Large intestine (tissue), 3 donors: Measurements from ENCODE around the gene ADGRA1. TPM values are rescaled to one million over a fixed set of nuclear protein-coding genes. Genes with fewer than 3 reads are reported as not detected.

ENCODE experiments used
- DNase-seq, 2 donors: peaks; one replicate each; pipeline versions ENCODE4 v3.0.0 to v3.0.0-alpha.2; 2013
- H3K27ac ChIP-seq: one replicate; pipeline ENCODE4 v1.5.1; 2013; ENCODE audit warnings: low read length
- H3K27me3 ChIP-seq: 2 replicates; pipeline ENCODE4 v1.6.1; 2013; ENCODE audit warnings: low read length; ENCODE audit not compliant: control insufficient read depth, insufficient read depth
- H3K36me3 ChIP-seq: 2 replicates; pipeline ENCODE4 v1.6.1; 2013; ENCODE audit warnings: low read length; ENCODE audit not compliant: control insufficient read depth, insufficient read depth
- H3K4me1 ChIP-seq: one replicate; pipeline ENCODE4 v1.6.1; 2013; ENCODE audit warnings: low read length; ENCODE audit not compliant: control insufficient read depth, insufficient read depth
- H3K4me3 ChIP-seq: one replicate; pipeline ENCODE4 v1.5.1; 2013; ENCODE audit warnings: low read length
- H3K9me3 ChIP-seq: one replicate; pipeline ENCODE4 v1.6.1; 2013; ENCODE audit warnings: mild to moderate bottlenecking, low read depth, low read length, moderate library complexity; ENCODE audit not compliant: control insufficient read depth
- WGBS: methylation state at CpG from one replicate; pipeline ENCODE4 v1.1.5; 2013; ENCODE audit warnings: low lambda C conversion rate; ENCODE audit not compliant: insufficient coverage; 5-methylcytosine and 5-hydroxymethylcytosine counted together
- polyA plus RNA-seq: library from polyadenylated mRNA; unstranded; fragments of 120-200 nt; gene quantifications from one replicate; pipeline ENCODE4 v1.2.1, GENCODE V29; 2013

Gene ADGRA1
- polyA plus RNA-seq, 1 donor: 0.40 TPM

DNA sequence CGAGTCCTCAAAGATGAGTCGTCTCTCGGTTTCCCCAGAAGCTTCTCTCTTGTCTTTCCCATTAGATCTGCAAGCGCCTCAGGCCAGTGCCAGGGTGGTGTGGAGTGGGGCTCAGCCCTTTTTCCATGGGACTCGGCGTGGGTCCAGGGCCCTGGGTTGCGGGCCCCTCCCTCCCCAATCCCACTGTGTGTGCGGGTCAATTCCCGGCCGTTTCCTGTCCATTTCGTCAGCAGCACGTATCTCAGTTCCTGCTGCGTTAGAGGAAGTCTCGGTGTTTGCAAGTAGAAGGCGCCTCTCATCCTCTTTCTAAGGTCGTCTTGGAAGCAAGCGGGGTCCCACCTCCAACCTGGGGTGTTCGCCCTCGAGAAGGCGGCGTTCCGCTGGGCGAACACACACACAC is 25.1 kb upstream of the ADGRA1 start:
- no peak for DNase-seq
- Histone ChIP-seq H3K4me1 (no peaks in the 10 kb centered on the region), H3K27ac (no peak overlapping the region), H3K4me3 (no peak overlapping the region), H3K9me3 (peaks cover 2% of the 10 kb centered on the region), H3K36me3 (no peaks in the 10 kb centered on the region), H3K27me3 (no peaks in the 10 kb centered on the region)
- WGBS: 80% methylated on average over 2 of the region's 23 CpGs

DNA sequence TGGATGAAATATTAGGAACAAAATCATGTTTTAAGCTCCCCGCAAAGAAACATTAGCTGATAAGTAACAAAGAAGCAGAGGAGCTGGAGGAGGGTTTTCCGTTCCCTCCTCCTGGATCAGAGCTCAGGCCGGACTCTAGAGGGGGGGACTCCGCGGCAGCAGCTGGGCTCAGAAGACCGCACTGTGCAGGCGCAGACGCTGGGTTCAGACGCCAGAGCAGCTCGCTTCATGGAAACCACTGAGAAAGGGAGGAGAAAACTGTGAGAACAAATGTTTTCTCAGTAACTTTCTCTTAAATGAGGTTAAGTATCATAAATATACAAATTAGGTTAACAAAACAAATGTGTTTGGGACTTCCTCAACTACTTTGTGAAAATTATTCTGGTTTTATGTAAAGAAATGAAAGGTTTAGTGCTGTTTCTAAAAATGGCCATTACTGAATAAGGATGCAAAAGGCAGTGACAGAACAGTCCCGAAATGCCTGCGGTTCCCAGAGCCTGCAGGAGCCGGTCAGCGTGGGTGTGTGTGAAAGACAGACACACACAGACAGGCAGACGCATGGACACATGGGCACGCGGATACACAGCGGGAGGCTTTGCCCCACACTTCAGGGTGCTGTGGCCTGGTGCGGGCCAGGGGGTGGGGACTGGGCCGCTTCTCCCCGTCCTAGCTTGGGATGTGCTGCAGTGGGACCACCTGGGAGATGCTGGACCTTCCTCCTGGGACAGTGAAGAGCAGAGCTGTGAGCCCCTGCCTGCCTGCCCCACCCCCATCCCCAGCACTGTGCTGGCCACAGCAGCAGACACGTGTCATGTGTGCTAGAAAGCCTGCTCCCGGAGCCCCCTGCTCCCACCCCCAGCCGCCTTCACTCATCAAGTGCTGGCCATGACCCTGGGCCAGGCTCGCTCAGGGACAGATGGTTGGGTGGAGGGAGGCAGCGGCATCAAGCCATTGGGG is 20.3 kb upstream of the ADGRA1 start:
- no peaks in the 10 kb centered on the region for H3K4me1 ChIP-seq
- DNase-seq: no peak
- no peaks in the 10 kb centered on the region for H3K27me3 ChIP-seq
- WGBS: no CpG with 5 or more reads among the region's 26 CpGs
- H3K27ac ChIP-seq: no peak overlapping the region
- no peak overlapping the region for H3K4me3 ChIP-seq
- H3K36me3 ChIP-seq: no peaks in the 10 kb centered on the region
- no peaks in the 10 kb centered on the region for H3K9me3 ChIP-seq

DNA sequence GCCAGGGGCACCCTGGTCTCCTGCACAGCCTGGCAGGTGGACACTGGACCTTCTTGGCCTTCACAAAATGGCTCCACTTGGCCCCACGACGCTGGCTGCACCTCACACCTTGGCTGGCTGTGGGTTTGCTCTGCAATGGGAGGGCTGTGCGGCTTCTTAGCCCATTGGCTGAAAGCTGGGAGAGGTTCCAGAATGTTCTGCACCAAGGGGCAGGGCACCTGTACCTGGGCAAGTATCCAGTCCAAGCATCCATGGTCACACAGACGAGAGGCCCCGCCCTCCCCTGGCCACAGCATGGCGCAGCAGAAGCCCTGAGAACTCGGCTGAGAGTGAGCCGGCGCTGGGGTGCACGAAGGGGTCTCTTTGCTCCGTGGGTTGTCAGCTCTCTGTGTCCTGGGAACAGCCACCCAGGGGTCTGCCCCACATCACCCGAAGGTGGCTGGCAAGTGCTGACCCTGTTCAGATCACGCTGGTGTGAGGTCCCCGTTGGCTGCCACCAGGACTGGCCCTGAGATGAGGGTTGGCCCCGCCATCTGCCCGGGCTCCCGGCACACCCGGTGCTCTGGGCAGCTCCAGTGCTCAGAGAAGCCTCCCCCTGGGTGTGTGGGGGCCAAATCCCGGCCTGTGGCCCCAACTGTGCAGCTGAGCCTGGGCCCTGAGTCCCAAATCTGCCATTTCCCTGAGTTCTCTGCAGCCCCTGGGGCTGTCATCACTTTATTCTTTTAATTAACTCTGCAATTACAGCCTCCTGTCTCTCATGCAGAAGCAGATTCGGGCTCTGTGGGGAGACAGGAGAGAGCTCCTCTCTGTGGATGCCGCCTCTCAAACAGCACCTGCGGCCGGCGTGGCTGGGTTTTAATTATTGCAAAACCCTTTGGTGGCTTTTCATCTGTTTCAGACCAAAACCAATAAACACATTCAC is 19.4 kb upstream of the ADGRA1 start:
- H3K4me1 ChIP-seq: no peaks in the 10 kb centered on the region
- WGBS: no CpG with 5 or more reads among the region's 24 CpGs
- DNase-seq: no peak

DNA sequence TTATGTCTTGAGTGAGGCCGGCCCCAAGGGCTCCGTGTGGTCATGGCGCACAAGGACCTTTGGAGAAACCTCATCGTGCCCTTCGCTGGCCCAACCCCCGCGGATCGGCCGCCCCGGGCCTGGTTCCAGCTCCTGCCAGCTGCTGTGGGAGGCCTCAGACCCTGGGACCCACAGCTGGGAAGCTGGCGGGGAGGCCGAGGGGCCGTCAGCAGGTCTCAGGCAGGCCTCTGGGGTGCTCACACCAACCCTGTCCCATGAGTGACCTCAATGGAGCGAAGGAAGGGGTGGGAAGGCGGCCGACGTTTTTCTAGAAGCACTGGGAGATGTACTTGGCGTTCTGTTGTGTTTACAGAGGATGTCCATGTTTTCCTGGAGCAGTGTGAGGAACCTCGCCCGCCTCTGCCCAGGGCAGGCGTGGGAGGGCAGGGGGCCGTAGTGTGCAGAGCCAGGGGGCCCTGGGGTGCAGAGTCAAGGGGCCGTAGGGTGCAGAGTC is 18.6 kb upstream of the ADGRA1 start:
- Histone ChIP-seq H3K4me3 (no peak overlapping the region), H3K9me3 (no peaks in the 10 kb centered on the region), H3K36me3 (no peaks in the 10 kb centered on the region), H3K4me1 (no peaks in the 10 kb centered on the region), H3K27ac (no peak overlapping the region), H3K27me3 (no peaks in the 10 kb centered on the region)
- no peak for DNase-seq
- no CpG with 5 or more reads among the region's 23 CpGs for whole genome bisulfite sequencing

More for the DNA sequence above, 19.4 kb upstream of the ADGRA1 start:
- Histone ChIP-seq H3K27me3 (no peaks in the 10 kb centered on the region), H3K36me3 (no peaks in the 10 kb centered on the region), H3K4me3 (no peak overlapping the region), H3K9me3 (no peaks in the 10 kb centered on the region), H3K27ac (no peak overlapping the region)

DNA sequence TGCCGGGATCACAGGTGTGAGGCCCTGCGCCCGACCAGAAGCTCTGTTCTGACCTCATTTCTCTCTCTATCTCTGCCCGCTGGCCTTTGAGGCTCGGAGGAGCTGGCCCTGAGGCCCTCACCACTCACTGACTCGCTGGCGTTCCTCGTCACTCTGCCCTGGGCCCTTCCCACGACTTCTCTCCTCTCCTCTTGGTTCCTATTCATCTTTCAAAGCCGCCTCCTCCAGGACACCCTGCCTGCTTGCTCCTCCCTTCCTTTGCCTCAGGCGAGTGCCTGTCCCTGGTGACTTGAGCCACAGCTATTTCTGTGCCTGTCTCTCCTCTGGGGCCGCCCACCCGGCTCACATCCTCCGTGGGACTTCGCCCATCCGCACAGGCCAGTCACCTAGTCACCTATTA is 17.3 kb upstream of the ADGRA1 start:
- 58% methylated on average over 2 of the region's 16 CpGs for WGBS
- no peaks in the 10 kb centered on the region for H3K27me3 ChIP-seq

DNA sequence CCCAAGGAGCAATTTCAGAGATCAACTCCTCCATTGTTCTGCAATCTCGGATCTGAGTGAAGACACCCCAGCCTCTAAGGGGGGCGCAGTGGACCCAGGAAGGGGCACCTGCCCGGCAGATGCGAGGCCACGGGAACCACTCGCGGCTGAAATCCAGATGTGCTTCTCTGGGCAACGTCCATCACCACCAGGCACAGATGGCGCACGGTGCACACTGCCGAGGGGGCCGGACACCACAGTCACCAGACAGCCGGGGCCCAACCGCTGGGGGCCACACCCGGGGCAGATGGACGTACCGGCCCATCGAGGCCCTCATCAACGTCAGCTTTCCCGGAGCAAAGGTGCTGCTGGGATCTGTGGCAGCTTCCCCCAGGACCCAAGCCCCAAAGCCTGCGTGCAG is 16.9 kb upstream of the ADGRA1 start:
- Histone ChIP-seq H3K4me3 (no peak overlapping the region), H3K9me3 (peaks cover 12% of the 10 kb centered on the region), H3K4me1 (no peaks in the 10 kb centered on the region), H3K27me3 (no peaks in the 10 kb centered on the region), H3K27ac (no peak overlapping the region), H3K36me3 (no peaks in the 10 kb centered on the region)
- no peak for DNase-seq
- WGBS: no CpG with 5 or more reads among the region's 21 CpGs

More for the DNA sequence above, 17.3 kb upstream of the ADGRA1 start:
- Histone ChIP-seq H3K4me1 (no peaks in the 10 kb centered on the region), H3K4me3 (no peak overlapping the region), H3K36me3 (no peaks in the 10 kb centered on the region), H3K9me3 (peaks cover 10% of the 10 kb centered on the region), H3K27ac (no peak overlapping the region)
- DNase-seq: no peak

DNA sequence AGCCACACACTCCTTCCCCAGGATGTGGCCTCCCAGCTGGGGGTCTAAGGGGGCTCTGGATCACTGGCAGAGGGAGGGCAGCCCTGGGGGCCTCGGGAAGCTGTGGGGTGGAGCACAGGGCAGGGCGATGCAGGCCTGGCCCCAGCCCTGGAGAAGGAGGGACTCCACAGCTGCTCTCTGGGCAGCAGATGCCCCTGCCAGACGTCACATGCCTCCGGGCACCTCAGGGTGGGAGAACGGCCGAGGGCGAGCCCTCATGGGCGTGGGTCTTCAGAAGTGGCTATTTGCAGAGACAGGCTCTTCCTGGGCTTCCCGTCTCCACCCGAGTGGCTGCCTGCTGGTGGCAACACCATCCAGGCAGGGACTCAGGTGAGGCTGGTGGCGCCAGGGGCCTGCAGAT is 16.0 kb upstream of the ADGRA1 start:
- no peaks in the 10 kb centered on the region for H3K4me1 ChIP-seq
- H3K4me3 ChIP-seq: no peak overlapping the region
- DNase-seq: no peak
- H3K27ac ChIP-seq: no peak overlapping the region
- H3K9me3 ChIP-seq: peaks cover 12% of the 10 kb centered on the region
- no CpG with 5 or more reads among the region's 11 CpGs for WGBS
- H3K27me3 ChIP-seq: no peaks in the 10 kb centered on the region
- no peaks in the 10 kb centered on the region for H3K36me3 ChIP-seq

DNA sequence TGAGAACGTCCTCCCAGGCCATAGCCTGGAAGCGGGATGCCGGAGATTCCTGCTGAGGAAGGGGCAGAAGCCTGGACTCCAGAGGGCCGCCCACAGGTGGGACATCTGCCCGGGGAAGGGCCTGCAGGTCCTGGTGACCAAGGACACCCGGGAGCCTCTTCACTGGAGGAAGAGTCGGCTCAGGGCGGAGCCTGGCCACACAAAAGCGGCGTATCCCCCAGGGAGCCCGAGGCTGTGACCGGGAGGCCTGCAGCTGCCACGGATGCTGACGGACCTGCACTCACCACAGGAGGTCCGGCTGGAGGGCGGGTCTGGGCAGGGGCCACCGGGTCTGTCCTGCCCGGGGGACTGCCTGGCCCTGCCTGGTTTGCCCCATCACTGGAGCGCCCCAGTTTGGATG is 15.5 kb upstream of the ADGRA1 start:
- peaks cover 12% of the 10 kb centered on the region for H3K9me3 ChIP-seq
- DNase-seq: no peak
- no peaks in the 10 kb centered on the region for H3K27me3 ChIP-seq
- no CpG with 5 or more reads among the region's 19 CpGs for WGBS
- no peak overlapping the region for H3K27ac ChIP-seq
- no peaks in the 10 kb centered on the region for H3K4me1 ChIP-seq
- H3K4me3 ChIP-seq: no peak overlapping the region
- no peaks in the 10 kb centered on the region for H3K36me3 ChIP-seq

DNA sequence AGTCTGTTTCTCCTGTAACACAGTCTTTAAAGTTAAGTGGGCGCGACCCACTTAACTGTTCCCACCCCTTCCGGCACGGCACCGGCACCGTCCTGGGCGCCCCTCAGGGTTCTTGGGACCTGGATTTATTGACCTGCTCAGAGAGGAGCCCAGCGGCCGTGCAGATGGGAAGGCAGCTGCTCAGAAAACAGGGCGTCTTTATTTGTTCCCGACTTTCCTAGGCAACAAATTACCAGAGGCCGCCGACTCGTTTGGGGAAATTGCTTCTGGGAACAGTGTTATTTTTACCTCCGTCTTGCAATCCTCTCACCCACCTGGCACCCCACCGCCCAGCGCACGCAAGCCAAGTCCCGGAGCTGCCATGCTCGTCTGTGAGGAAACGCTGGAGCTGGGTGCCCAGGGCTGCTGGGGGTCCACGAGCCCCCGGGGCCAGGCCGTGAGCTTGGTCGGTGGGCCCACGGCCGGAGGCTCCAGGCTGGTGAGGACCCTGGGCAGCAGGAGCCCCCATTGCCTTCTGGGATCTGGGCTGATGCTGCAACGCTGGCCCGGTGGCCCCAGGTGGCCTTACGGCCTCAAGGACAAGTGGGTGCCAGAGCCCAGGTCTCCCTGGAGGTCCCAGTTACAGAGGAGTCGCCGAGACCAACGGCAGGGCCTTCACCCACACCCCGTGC is 14.9 kb upstream of the ADGRA1 start:
- DNase-seq: no peak
- Histone ChIP-seq H3K27ac (no peak overlapping the region), H3K4me3 (no peak overlapping the region), H3K36me3 (no peaks in the 10 kb centered on the region), H3K9me3 (peaks cover 12% of the 10 kb centered on the region), H3K4me1 (no peaks in the 10 kb centered on the region), H3K27me3 (no peaks in the 10 kb centered on the region)
- no CpG with 5 or more reads among the region's 34 CpGs for WGBS
